GM10266 (cell line): ENCODE measurements around the gene LMAN1L.

Experiments used
- DNase-seq: peaks from one replicate; pipeline ENCODE4 v3.0.0; 2012; ENCODE audit errors: extremely low spot score
- CTCF ChIP-seq: IDR thresholded peaks from 2 replicates; pipeline ENCODE4 v1.5.1; 2012; ENCODE audit warnings: mild to moderate bottlenecking, low read depth; ENCODE audit not compliant: control insufficient read depth, insufficient read depth; ENCODE audit errors: missing control alignments

The LMAN1L gene

GRCh38 chr15:74795966-74796625 lies 16.5 kb upstream of the LMAN1L start:
- TF ChIP-seq CTCF, result no peak
- DNase-seq, result no peak

- peak; percentile 56 for TF ChIP-seq CTCF
- DNase-seq, result peak; percentile 66
These were observed 14.0 kb upstream of the LMAN1L start for GRCh38 chr15:74798388-74799254.

GRCh38 chr15:74799255-74799855 lies 13.3 kb upstream of the LMAN1L start:
- TF ChIP-seq CTCF, result peak; percentile 54
- no peak for DNase-seq

- peak; percentile 95 for DNase-seq
- peak; percentile 99 for TF ChIP-seq CTCF
These were observed 12.6 kb upstream of the LMAN1L start for GRCh38 chr15:74799856-74800558.

- no peak for DNase-seq
- TF ChIP-seq CTCF, result no peak
These were observed 12.0 kb upstream of the LMAN1L start for GRCh38 chr15:74800559-74801094.

GRCh38 chr15:74801311-74801997 lies 11.2 kb upstream of the LMAN1L start:
- no peak for TF ChIP-seq CTCF
- no peak for DNase-seq
